ENCODE measurements around the gene DNAL4. TPM values are rescaled to one million over a fixed set of nuclear protein-coding genes. Genes with fewer than 3 reads are reported as not detected.

DNAL4 gene
- total RNA-seq, 6 donors from 2014 or later = 14.7 to 23.7 (median 20.2) TPM

DNA sequence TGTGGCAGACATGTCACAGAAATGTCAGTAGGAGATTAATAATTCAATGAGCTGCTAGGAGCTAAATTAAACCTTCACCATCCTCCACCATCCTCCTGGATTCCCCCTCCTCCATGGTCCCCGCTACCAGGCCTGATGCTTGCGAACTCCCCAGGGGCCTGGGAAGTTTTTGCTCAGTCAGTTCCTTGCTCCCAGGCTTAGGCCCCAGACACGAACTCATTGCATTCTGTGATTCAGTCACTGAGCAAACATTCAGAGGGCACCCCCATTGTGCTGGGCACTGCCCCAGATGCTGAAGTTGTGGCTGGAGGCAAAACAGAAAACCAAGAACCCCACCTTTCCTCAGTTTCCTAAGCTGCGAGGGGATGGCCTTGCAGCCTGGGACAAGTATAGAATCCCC is 35.5 kb upstream of the DNAL4 start:
- WGBS, 2 donors = 77 to 79% methylated on average over 3 to 4 of the region's 4 CpGs
- TF ChIP-seq POLR2AphosphoS5 (IDR thresholded peaks at IDR 0.05) (no peak), POLR2A (IDR thresholded peaks at IDR 0.05) (no peak), EP300 (IDR thresholded peaks at IDR 0.05) (no peak)
- TF ChIP-seq, protein P1, sequence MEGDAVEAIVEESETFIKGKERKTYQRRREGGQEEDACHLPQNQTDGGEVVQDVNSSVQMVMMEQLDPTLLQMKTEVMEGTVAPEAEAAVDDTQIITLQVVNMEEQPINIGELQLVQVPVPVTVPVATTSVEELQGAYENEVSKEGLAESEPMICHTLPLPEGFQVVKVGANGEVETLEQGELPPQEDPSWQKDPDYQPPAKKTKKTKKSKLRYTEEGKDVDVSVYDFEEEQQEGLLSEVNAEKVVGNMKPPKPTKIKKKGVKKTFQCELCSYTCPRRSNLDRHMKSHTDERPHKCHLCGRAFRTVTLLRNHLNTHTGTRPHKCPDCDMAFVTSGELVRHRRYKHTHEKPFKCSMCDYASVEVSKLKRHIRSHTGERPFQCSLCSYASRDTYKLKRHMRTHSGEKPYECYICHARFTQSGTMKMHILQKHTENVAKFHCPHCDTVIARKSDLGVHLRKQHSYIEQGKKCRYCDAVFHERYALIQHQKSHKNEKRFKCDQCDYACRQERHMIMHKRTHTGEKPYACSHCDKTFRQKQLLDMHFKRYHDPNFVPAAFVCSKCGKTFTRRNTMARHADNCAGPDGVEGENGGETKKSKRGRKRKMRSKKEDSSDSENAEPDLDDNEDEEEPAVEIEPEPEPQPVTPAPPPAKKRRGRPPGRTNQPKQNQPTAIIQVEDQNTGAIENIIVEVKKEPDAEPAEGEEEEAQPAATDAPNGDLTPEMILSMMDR (IDR thresholded peaks at IDR 0.05) = no peak
- Histone ChIP-seq H3K27me3 (no peaks in the 10 kb centered on the region), H3K4me3 (no peak overlapping the region), H3K36me3 (no peaks in the 10 kb centered on the region), H3K27ac (no peak overlapping the region), H3K9me3 (no peaks in the 10 kb centered on the region), H3K4me1 (peaks cover 0 to 3% (median 0%) of the 10 kb centered on the region in 4 donors)
- ATAC-seq (ENCODE audit: low FRiP score in 2 of 2) (no peak), DNase-seq (no peak)

DNA sequence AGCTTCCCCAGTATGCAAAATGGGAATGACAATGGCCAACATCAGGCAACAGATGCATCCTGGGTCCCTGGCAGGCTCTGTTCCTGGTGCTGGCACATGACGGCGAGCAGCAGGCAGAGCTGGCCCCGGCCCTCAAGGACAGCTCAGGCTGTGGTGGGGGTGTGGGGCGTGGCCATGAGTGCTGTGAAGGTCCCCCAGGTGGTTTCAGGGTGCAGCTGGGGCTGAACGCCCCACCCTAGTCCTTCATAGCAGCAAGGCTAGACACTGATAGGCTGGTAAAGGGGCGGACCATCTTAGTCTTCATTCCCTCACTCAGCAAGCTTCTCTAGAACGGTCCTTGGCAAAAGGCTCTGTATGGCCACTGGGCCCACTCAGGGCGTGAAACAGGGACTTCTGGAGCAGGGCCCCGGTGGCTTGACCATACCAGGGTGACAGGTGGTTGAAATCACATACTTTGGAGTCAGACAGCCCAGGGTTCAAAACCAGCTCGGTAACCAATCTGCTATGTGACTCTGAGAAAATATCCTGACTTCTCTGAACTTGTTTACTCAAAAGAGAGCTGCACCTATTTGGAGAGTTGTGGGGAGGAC is 34.8 kb upstream of the DNAL4 start:
- WGBS, 2 donors = 82 to 83% methylated on average over 8 to 10 of the region's 10 CpGs
- H3K27ac ChIP-seq = no peak overlapping the region
- DNase-seq = no peak

GRCh38 chr22:38828191-38828590 is 34.2 kb upstream of the DNAL4 start:
- DNase-seq (no peak), ATAC-seq (ENCODE audit: low FRiP score in 2 of 2) (no peak)
- TF ChIP-seq, protein P1 (IDR thresholded peaks at IDR 0.05) = no peak
- TF ChIP-seq POLR2AphosphoS5 (IDR thresholded peaks at IDR 0.05) = no peak
- TF ChIP-seq EP300 (IDR thresholded peaks at IDR 0.05) = no peak
- no peaks in the 10 kb centered on the region for H3K9me3 ChIP-seq
- H3K4me3 ChIP-seq = no peak overlapping the region
- no peaks in the 10 kb centered on the region for H3K36me3 ChIP-seq
- no peak overlapping the region for H3K27ac ChIP-seq
- peaks cover 0 to 3% (median 0%) of the 10 kb centered on the region in 4 donors for H3K4me1 ChIP-seq
- H3K27me3 ChIP-seq = no peaks in the 10 kb centered on the region
- 62 to 66% methylated on average over 11 of the region's 11 CpGs for WGBS, 2 donors

More for the DNA sequence above, 34.8 kb upstream of the DNAL4 start:
- TF ChIP-seq POLR2AphosphoS5 (IDR thresholded peaks at IDR 0.05) = no peak
- no peak for TF ChIP-seq EP300 (IDR thresholded peaks at IDR 0.05)
- TF ChIP-seq POLR2A (IDR thresholded peaks at IDR 0.05) = no peak
- TF ChIP-seq, protein P1 (IDR thresholded peaks at IDR 0.05) = no peak
- H3K9me3 ChIP-seq = no peaks in the 10 kb centered on the region
- no peaks in the 10 kb centered on the region for H3K36me3 ChIP-seq
- H3K4me1 ChIP-seq = peaks cover 0 to 3% (median 0%) of the 10 kb centered on the region in 4 donors
- no peaks in the 10 kb centered on the region for H3K27me3 ChIP-seq
- no peak overlapping the region for H3K4me3 ChIP-seq
- ATAC-seq (ENCODE audit: low FRiP score in 2 of 2) = no peak

DNA sequence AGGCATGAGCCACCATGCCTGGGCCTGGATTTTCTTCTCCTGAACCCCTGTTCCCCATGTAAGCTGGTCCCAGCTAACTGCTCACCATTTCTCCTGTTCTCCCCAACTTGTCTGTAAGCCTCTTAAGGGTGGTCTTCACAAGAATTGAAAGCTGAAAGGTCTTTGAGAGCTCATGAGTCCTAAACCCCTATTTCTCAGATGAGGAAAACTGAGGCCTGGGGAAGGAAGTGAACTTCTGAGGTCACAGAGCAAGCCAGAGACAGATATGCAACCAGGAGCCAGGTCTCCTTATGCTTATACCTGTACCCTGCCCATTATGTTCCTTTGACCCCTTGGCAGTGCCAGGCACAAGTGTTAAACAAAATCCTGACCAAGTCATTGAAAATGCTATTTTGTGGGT is 33.6 kb upstream of the DNAL4 start:
- no peak overlapping the region for H3K4me3 ChIP-seq
- TF ChIP-seq EP300 (IDR thresholded peaks at IDR 0.05) (no peak), POLR2AphosphoS5 (IDR thresholded peaks at IDR 0.05) (no peak), POLR2A (IDR thresholded peaks at IDR 0.05) (no peak)
- TF ChIP-seq, protein P1 (IDR thresholded peaks at IDR 0.05) = no peak
- ATAC-seq (ENCODE audit: low FRiP score in 2 of 2) (no peak), DNase-seq (no peak)
- H3K27me3 ChIP-seq = no peaks in the 10 kb centered on the region
- H3K36me3 ChIP-seq = no peaks in the 10 kb centered on the region
- peaks cover 0 to 3% (median 0%) of the 10 kb centered on the region in 4 donors for H3K4me1 ChIP-seq
- no peak overlapping the region for H3K27ac ChIP-seq
- no peaks in the 10 kb centered on the region for H3K9me3 ChIP-seq

DNA sequence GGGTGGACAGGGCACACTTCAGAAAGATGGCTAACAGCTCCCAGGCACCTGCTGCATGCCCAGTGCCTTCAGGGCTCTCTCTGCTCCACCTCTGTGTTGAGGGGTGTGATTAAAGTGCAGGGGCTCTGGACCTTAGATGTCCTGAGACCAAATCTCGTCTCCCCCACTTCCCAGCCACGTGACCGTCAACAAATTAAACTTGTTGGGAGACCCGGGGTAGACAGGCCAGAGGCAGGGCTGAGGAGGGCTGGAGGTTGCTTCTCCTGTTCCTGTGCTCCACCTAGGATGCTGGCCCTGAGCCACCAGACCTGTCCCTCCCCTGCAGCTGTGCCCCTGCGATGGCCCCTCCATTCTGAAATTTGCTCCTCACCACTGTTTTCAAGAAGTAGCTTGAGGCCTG is 32.9 kb upstream of the DNAL4 start:
- WGBS, 2 donors = 59 to 86% methylated on average over 2 to 5 of the region's 5 CpGs
- no peak for TF ChIP-seq POLR2A (IDR thresholded peaks at IDR 0.05)
- TF ChIP-seq, protein P1 (IDR thresholded peaks at IDR 0.05) = no peak
- no peak for TF ChIP-seq POLR2AphosphoS5 (IDR thresholded peaks at IDR 0.05)
- TF ChIP-seq EP300 (IDR thresholded peaks at IDR 0.05) = no peak
- ATAC-seq (ENCODE audit: low FRiP score in 2 of 2) = no peak
- H3K4me3 ChIP-seq = no peak overlapping the region
- no peaks in the 10 kb centered on the region for H3K9me3 ChIP-seq
- H3K27ac ChIP-seq = no peak overlapping the region
- peaks cover 0 to 3% (median 0%) of the 10 kb centered on the region in 4 donors for H3K4me1 ChIP-seq
- H3K36me3 ChIP-seq = no peaks in the 10 kb centered on the region
- no peaks in the 10 kb centered on the region for H3K27me3 ChIP-seq
- no peak for DNase-seq
